Caco-2 (cell line): ENCODE results near the gene LDLRAD3. TPM values are rescaled to one million over a fixed set of nuclear protein-coding genes. Genes with fewer than 3 reads are reported as not detected.

Experiments
- BruUV-seq: library from RNA; stranded (reverse); fragments of 400-500 nt; replicated peaks from 2 replicates; lab custom pipeline; 2021; lab: Mats Ljungman, UMichigan
- CTCF ChIA-PET: fragments of 300-600 bp; sonication (Branson Sonifier 250); formaldehyde crosslinking; loops from one replicate; lab custom pipeline; 2022; ENCODE audit warnings: antibody characterized with exemption; lab: Charles Lee
- POLR2A ChIA-PET: fragments of 300-600 bp; sonication (Branson Sonifier 250); formaldehyde crosslinking; loops from one replicate; lab custom pipeline; 2022; ENCODE audit warnings: antibody characterized with exemption; lab: Charles Lee
- DNase-seq, 2 experiments: peaks; one replicate each; pipeline versions ENCODE4 v3.0.0 to v3.0.0-alpha.2; 2020 to 2022
- H3K27me3 ChIP-seq: replicated peaks from 2 replicates; pipeline ENCODE4 v1.6.0; 2011; ENCODE audit warnings: low read length; ENCODE audit not compliant: control insufficient read depth, insufficient read depth
- H3K36me3 ChIP-seq: 2 replicates; pipeline ENCODE4 v1.5.1; 2011; ENCODE audit warnings: low read length; ENCODE audit not compliant: control insufficient read depth, insufficient read depth
- H3K4me1 ChIP-seq: fragments of 250-450 bp; sonication (Bioruptor Pico); 2 replicates; pipeline ENCODE4 v1.5.1; 2020; ENCODE audit warnings: mild to moderate bottlenecking
- H3K4me3 ChIP-seq: 2 replicates; pipeline ENCODE4 v1.5.1; 2011; ENCODE audit warnings: low read depth, mild to moderate bottlenecking, control low read depth, low read length
- H3K9me3 ChIP-seq: fragments of 250-450 bp; sonication (Bioruptor Pico); 2 replicates; pipeline ENCODE4 v1.5.1; 2020; ENCODE audit warnings: mild to moderate bottlenecking, moderate library complexity
- H3K27ac Mint-ChIP-seq: one replicate; pipeline ENCODE4 v1.8.0; 2022; ENCODE audit warnings: mixed read lengths; ENCODE audit not compliant: unreplicated experiment
- H3K27me3 Mint-ChIP-seq: one replicate; pipeline ENCODE4 v1.8.0; 2022; ENCODE audit warnings: mixed read lengths; ENCODE audit not compliant: insufficient read depth, unreplicated experiment
- H3K36me3 Mint-ChIP-seq: one replicate; pipeline ENCODE4 v1.8.0; 2022; ENCODE audit warnings: mild to moderate bottlenecking, mixed read lengths; ENCODE audit not compliant: insufficient read depth, unreplicated experiment
- H3K4me1 Mint-ChIP-seq: one replicate; pipeline ENCODE4 v1.8.0; 2022; ENCODE audit warnings: low read depth, mixed read lengths; ENCODE audit not compliant: unreplicated experiment
- H3K4me3 Mint-ChIP-seq: one replicate; pipeline ENCODE4 v1.8.0; 2022; ENCODE audit warnings: mild to moderate bottlenecking, moderate library complexity, mixed read lengths; ENCODE audit not compliant: unreplicated experiment
- H3K9me3 Mint-ChIP-seq: one replicate; pipeline ENCODE4 v1.8.0; 2022; ENCODE audit warnings: mixed read lengths; ENCODE audit not compliant: unreplicated experiment
- CTCF ChIP-seq, 2 experiments: fragments of 200-600 bp in 1 of 2; IDR thresholded peaks; 1 replicate in 1 of 2; 2 replicates in 1 of 2; pipeline versions ENCODE4 v1.5.1 to v1.8.0; 2011 to 2022; ENCODE audit warnings: antibody characterized with exemption in 1 of 2, control low read depth in 1 of 2, inconsistent platforms in 1 of 2, low read depth in 1 of 2, low read length in 1 of 2, mild to moderate bottlenecking in 1 of 2, moderate library complexity in 1 of 2; ENCODE audit not compliant: insufficient read depth in 1 of 2, severe bottlenecking in 1 of 2, unreplicated experiment in 1 of 2
- intact Hi-C: fragments of 100-400 bp; cut with micrococcal nuclease; formaldehyde crosslinking; loops from one replicate; pipeline ENCODE4 v1.10.0; 2022; ENCODE audit not compliant: unreplicated experiment
- total RNA-seq: library from RNA; stranded (reverse); gene quantifications from 2 replicates; pipeline ENCODE4 v1.2.3, GENCODE V29; 2022

The LDLRAD3 gene
- total RNA-seq, 1 experiment from 2014 or later: 9.9 TPM

GRCh38 chr11:36147491-36147890, 203.6 kb downstream of the LDLRAD3 start:
- Histone ChIP-seq H3K36me3 (no peaks in the 10 kb centered on the region), H3K4me3 (no peak overlapping the region), H3K9me3 (no peaks in the 10 kb centered on the region), H3K4me1 (peaks cover 30% of the 10 kb centered on the region), H3K27me3 (no peaks in the 10 kb centered on the region)
- H3K9me3 Mint-ChIP-seq: peaks cover 9% of the 10 kb centered on the region
- no peak overlapping the region for H3K27ac Mint-ChIP-seq
- no peak for TF ChIP-seq CTCF (IDR thresholded peaks at IDR 0.05; ENCODE audit: insufficient read depth in 1 of 2, low read depth in 1 of 2, low read length in 1 of 2, severe bottlenecking in 1 of 2, unreplicated experiment in 1 of 2)
- H3K4me1 Mint-ChIP-seq: peaks cover 15% of the 10 kb centered on the region
- DNase-seq: no peak
- peaks cover 15% of the 10 kb centered on the region for H3K36me3 Mint-ChIP-seq
- no TSS peak for BruUV-seq
- no peaks in the 10 kb centered on the region for H3K27me3 Mint-ChIP-seq
- no peak overlapping the region for H3K4me3 Mint-ChIP-seq
- ChIA-PET POLR2A (no interaction called here), CTCF (no interaction called here)
- intact Hi-C loops: no loop called here

- POLR2A ChIA-PET: no interaction called here
- H3K27ac Mint-ChIP-seq: peak overlapping the region; percentile 89
- H3K4me3 Mint-ChIP-seq: no peak overlapping the region
- no peaks in the 10 kb centered on the region for H3K9me3 ChIP-seq
- no TSS peak for BruUV-seq
- H3K4me1 Mint-ChIP-seq: peaks cover 15% of the 10 kb centered on the region
- H3K36me3 Mint-ChIP-seq: peaks cover 15% of the 10 kb centered on the region
- DNase-seq: no peak
- no peak for TF ChIP-seq CTCF (IDR thresholded peaks at IDR 0.05; ENCODE audit: insufficient read depth in 1 of 2, low read depth in 1 of 2, low read length in 1 of 2, severe bottlenecking in 1 of 2, unreplicated experiment in 1 of 2)
- H3K27me3 Mint-ChIP-seq: no peaks in the 10 kb centered on the region
- H3K4me1 ChIP-seq: peaks cover 30% of the 10 kb centered on the region
- H3K36me3 ChIP-seq: no peaks in the 10 kb centered on the region
- intact Hi-C loops: loop anchor here (2.0 kb wide), 1 partner anchor 106 kb away; no protein-coding TSS in a partner anchor
- no peak overlapping the region for H3K4me3 ChIP-seq
- CTCF ChIA-PET: interaction anchor here (0.7 kb wide), 1 partner anchor 327 kb away, joined by 5 read pairs; no protein-coding TSS in a partner anchor
- H3K27me3 ChIP-seq: no peaks in the 10 kb centered on the region
- H3K9me3 Mint-ChIP-seq: peaks cover 9% of the 10 kb centered on the region
These were observed 204.8 kb downstream of the LDLRAD3 start for GRCh38 chr11:36148701-36149100.

- H3K4me1 Mint-ChIP-seq: peaks cover 15% of the 10 kb centered on the region
- H3K4me3 Mint-ChIP-seq: peak overlapping the region; percentile 2
- H3K36me3 ChIP-seq: no peaks in the 10 kb centered on the region
These were observed 205.8 kb downstream of the LDLRAD3 start for GRCh38 chr11:36149538-36150242.

More at GRCh38 chr11:36149538-36150242, 205.8 kb downstream of the LDLRAD3 start:
- CTCF ChIA-PET: interaction anchor here (0.7 to 1.2 kb wide), 2 partner anchors 93 to 328 kb away, joined by 3 to 10 read pairs; no protein-coding TSS in a partner anchor
- Histone ChIP-seq H3K4me3 (no peak overlapping the region), H3K27me3 (no peaks in the 10 kb centered on the region), H3K4me1 (peaks cover 30% of the 10 kb centered on the region), H3K9me3 (no peaks in the 10 kb centered on the region)
- Mint-ChIP-seq H3K9me3 (peaks cover 9% of the 10 kb centered on the region), H3K27ac (peak overlapping the region; percentile 89), H3K36me3 (peaks cover 15% of the 10 kb centered on the region), H3K27me3 (no peaks in the 10 kb centered on the region)
- no TSS peak for BruUV-seq
- POLR2A ChIA-PET: no interaction called here
- intact Hi-C loops: loop anchor here (1.0 to 5.0 kb wide), 5 partner anchors 107 to 532 kb away; partner anchors contain the start of gene FJX1
- peak; percentile 36 to 58 for TF ChIP-seq CTCF (IDR thresholded peaks at IDR 0.05; ENCODE audit: insufficient read depth in 1 of 2, low read depth in 1 of 2, low read length in 1 of 2, severe bottlenecking in 1 of 2, unreplicated experiment in 1 of 2)
- peak; percentile 79 to 87 for DNase-seq
